Measurements from ENCODE around the gene SPAG16. TPM values are rescaled to one million over a fixed set of nuclear protein-coding genes. Genes with fewer than 3 reads are reported as not detected.

Gene SPAG16
- total RNA-seq, 1 experiment from 2014 or later: 16.0 TPM

GRCh38 chr2:214255046-214255445 is 970.8 kb downstream of the SPAG16 start:
- DNase-seq (ENCODE audit: low spot score) (no peak), ATAC-seq (no peak)
- Mint-ChIP-seq H3K27ac (no peak overlapping the region), H3K27me3 (ENCODE audit: low read depth) (no peaks in the 10 kb centered on the region), H3K36me3 (0 out of 2 replicates have a peak, but pooled peaks cover 2% of the 10 kb centered on the region), H3K9me3 (peaks cover 6% of the 10 kb centered on the region), H3K4me1 (peaks cover 16% of the 10 kb centered on the region), H3K4me3 (no peak overlapping the region)
- CTCF ChIA-PET: no interaction called here
- TF ChIP-seq ZBTB21 (CRISPR knock-in tag; IDR thresholded peaks at IDR 0.05; ENCODE audit: borderline replicate concordance) (no peak), MYBL2 (CRISPR knock-in tag; IDR thresholded peaks at IDR 0.05) (no peak), ZNF425 (CRISPR knock-in tag; conservative IDR thresholded peaks at IDR 0.05) (no peak), FOXP1 (CRISPR knock-in tag; IDR thresholded peaks at IDR 0.05; ENCODE audit: borderline replicate concordance) (no peak), ETV6 (CRISPR knock-in tag; IDR thresholded peaks at IDR 0.05) (no peak), ZBTB43 (CRISPR knock-in tag; IDR thresholded peaks at IDR 0.05) (no peak), FOXJ3 (CRISPR knock-in tag; IDR thresholded peaks at IDR 0.05; ENCODE audit: borderline replicate concordance) (no peak), MXD4 (CRISPR knock-in tag; IDR thresholded peaks at IDR 0.05; ENCODE audit: borderline replicate concordance) (no peak), ZNF416 (CRISPR knock-in tag; IDR thresholded peaks at IDR 0.05) (no peak), CREB1 (CRISPR knock-in tag; IDR thresholded peaks at IDR 0.05) (no peak)
- POLR2A ChIA-PET: no interaction called here

- DNase-seq (ENCODE audit: low spot score) (no peak), ATAC-seq (no peak)
- ChIA-PET POLR2A (no interaction called here), CTCF (interaction anchor here (0.7 kb wide), 1 partner anchor 1185 kb away, joined by 4 read pairs; no protein-coding TSS in a partner anchor)
- H3K36me3 Mint-ChIP-seq: no peaks in the 10 kb centered on the region
- no peak overlapping the region for H3K27ac Mint-ChIP-seq
- H3K4me3 Mint-ChIP-seq: no peak overlapping the region
- H3K4me1 Mint-ChIP-seq: peaks cover 11% of the 10 kb centered on the region
- TF ChIP-seq ETV6 (CRISPR knock-in tag; IDR thresholded peaks at IDR 0.05) (no peak), JUN (CRISPR knock-in tag; IDR thresholded peaks at IDR 0.05) (no peak), E2F5 (CRISPR knock-in tag; IDR thresholded peaks at IDR 0.05) (no peak), ARID4B (CRISPR knock-in tag; IDR thresholded peaks at IDR 0.05; ENCODE audit: borderline replicate concordance) (no peak), GRHL2 (CRISPR knock-in tag; IDR thresholded peaks at IDR 0.05; ENCODE audit: insufficient replicate concordance, severe bottlenecking) (no peak), ZNF121 (CRISPR knock-in tag; IDR thresholded peaks at IDR 0.05) (no peak), MYBL2 (CRISPR knock-in tag; IDR thresholded peaks at IDR 0.05) (no peak)
- no peaks in the 10 kb centered on the region for H3K9me3 Mint-ChIP-seq
- no peaks in the 10 kb centered on the region for H3K27me3 Mint-ChIP-seq (ENCODE audit: low read depth)
These were observed 977.4 kb downstream of the SPAG16 start for GRCh38 chr2:214261683-214262082.
